GM19099 (cell line): ENCODE results near the gene RNU2-1.
"Not testable (repeated sequence)": the region's sequence is repeated elsewhere in the genome, so short reads cannot be mapped to it uniquely, and the experiment has no call there.

Experiments used
- POLR2A ChIP-seq: IDR thresholded peaks from 3 replicates; pipeline ENCODE4 v1.6.1; 2011; ENCODE audit warnings: low read depth; ENCODE audit not compliant: insufficient read length; ENCODE audit errors: extremely low read depth

The RNU2-1 gene

GRCh38 chr17:43233877-43234276 lies at the start of gene RNU2-1:
Gene RNU2-1 (minus strand): TSS chr17:43233977.
- not testable (repeated sequence) for TF ChIP-seq POLR2A

- not testable (repeated sequence) for TF ChIP-seq POLR2A
These were observed 5.6 kb downstream of the RNU2-1 start, which contains the start of gene CCDC200 for GRCh38 chr17:43228020-43228782. Gene CCDC200 (minus strand): TSS chr17:43228623. CDS start chr17:43228554, 69 bp downstream.

GRCh38 chr17:43226393-43226792 lies 7.4 kb downstream of the RNU2-1 start:
- no peak for TF ChIP-seq POLR2A

GRCh38 chr17:43224146-43224705 lies 9.6 kb downstream of the RNU2-1 start:
- TF ChIP-seq POLR2A = no peak

- no peak for TF ChIP-seq POLR2A
These were observed 13.2 kb downstream of the RNU2-1 start for GRCh38 chr17:43220511-43221125.

GRCh38 chr17:43219746-43220380 lies 13.9 kb downstream of the RNU2-1 start:
- TF ChIP-seq POLR2A = no peak

GRCh38 chr17:43219001-43219400 lies 14.8 kb downstream of the RNU2-1 start:
- TF ChIP-seq POLR2A = no peak

GRCh38 chr17:43217614-43218087 lies 16.1 kb downstream of the RNU2-1 start:
- TF ChIP-seq POLR2A = no peak

- no peak for TF ChIP-seq POLR2A
These were observed 16.8 kb downstream of the RNU2-1 start for GRCh38 chr17:43216762-43217613.

GRCh38 chr17:43216369-43216761 lies 17.4 kb downstream of the RNU2-1 start:
- TF ChIP-seq POLR2A = no peak

GRCh38 chr17:43215341-43215740 lies 18.4 kb downstream of the RNU2-1 start:
- TF ChIP-seq POLR2A = no peak

GRCh38 chr17:43213545-43213944 lies 20.2 kb downstream of the RNU2-1 start:
- no peak for TF ChIP-seq POLR2A

- no peak for TF ChIP-seq POLR2A
These were observed 20.9 kb downstream of the RNU2-1 start for GRCh38 chr17:43212641-43213490.
